C4-2B (cell line): Measurements from ENCODE around the gene WDR55.

Experiments
- ZFX ChIP-seq: fragments of 450-650 bp; IDR thresholded peaks from 2 replicates; pipeline ENCODE4 v1.6.1; 2017
- TF ChIP-seq, protein P1 (sequence below): fragments of 450-650 bp; conservative IDR thresholded peaks from 2 replicates; pipeline ENCODE4 v1.5.1; 2017; ENCODE audit warnings: mild to moderate bottlenecking

DNA sequence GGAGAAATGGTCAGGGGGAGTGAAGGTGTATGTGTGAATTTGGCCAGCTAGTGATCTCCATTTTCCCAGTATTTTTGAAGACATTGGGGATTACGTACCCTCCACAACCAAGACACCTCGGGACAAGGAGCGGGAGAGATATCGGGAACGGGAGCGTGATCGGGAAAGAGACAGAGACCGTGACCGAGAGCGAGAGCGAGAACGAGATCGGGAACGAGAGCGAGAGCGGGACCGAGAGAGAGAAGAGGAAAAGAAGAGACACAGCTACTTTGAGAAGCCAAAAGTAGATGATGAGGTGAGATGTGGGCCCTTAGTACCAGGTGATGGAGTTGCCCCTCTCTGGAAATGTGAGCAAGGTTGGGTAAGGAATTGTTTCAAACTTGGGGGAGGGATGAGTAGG, 5.8 kb upstream of the WDR55 start:
- TF ChIP-seq, protein P1, sequence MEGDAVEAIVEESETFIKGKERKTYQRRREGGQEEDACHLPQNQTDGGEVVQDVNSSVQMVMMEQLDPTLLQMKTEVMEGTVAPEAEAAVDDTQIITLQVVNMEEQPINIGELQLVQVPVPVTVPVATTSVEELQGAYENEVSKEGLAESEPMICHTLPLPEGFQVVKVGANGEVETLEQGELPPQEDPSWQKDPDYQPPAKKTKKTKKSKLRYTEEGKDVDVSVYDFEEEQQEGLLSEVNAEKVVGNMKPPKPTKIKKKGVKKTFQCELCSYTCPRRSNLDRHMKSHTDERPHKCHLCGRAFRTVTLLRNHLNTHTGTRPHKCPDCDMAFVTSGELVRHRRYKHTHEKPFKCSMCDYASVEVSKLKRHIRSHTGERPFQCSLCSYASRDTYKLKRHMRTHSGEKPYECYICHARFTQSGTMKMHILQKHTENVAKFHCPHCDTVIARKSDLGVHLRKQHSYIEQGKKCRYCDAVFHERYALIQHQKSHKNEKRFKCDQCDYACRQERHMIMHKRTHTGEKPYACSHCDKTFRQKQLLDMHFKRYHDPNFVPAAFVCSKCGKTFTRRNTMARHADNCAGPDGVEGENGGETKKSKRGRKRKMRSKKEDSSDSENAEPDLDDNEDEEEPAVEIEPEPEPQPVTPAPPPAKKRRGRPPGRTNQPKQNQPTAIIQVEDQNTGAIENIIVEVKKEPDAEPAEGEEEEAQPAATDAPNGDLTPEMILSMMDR, result no peak
- TF ChIP-seq ZFX, result no peak
